Activated CD4-positive, CD25-positive, alpha-beta regulatory T cell treated with anti-CD3 and anti-CD28 coated beads, Interleukin-2, amount 50 U/mL, for 16 hours (primary cell): ENCODE measurements around the gene CRLF1.
A peak's percentile ranks its signal among the peaks of the same experiment; 100 is the strongest.

Experiments
- DNase-seq: peaks from one replicate; pipeline ENCODE4 v3.0.0-alpha.2; 2020; ENCODE audit warnings: low read depth, low spot score

The CRLF1 gene

GRCh38 chr19:18557411-18558201 is 49.0 kb downstream of the CRLF1 start, which contains the start of gene KXD1:
KXD1 (plus strand) TSS chr19:18557870; CDS start chr19:18562057, 4,187 bp downstream.
- DNase-seq: peak; percentile 97

GRCh38 chr19:18551631-18552030 is 55.0 kb downstream of the CRLF1 start:
- DNase-seq: no peak

DNA sequence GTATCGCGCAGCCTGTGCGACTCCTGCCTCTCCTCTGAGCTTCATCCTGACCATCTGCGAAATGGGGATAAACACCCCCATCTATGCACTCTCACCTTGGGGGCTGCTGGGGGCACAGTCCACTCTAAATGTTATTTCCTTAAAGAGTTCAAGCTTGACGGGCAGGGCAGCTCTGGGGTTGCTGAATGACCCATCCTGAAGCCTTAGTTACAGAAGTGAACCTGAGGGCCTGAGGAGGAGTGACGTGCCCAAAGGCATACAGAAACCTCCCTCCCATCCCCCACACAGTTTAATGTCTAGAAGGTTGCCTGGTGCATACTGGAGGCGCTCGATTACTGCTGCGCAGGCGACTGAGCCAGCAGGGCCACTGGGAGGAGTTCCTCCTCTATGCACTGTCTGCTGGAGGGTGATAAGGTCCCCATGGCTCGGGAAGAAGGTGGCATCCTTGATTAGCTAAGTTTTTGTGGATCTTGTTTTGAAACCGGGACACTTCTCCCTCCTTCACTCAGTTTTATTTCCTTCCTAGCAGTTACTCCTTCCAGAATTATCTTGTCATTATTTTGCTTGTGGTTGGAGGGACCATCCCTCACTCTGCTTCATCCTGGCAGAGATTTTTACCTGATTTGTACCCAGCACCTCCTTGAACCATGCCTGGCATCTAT is 62.7 kb downstream of the CRLF1 start:
- DNase-seq: peak; percentile 53
